Skeletal muscle tissue (tissue), 4 donors: ENCODE measurements around the gene PTPN2. TPM values are rescaled to one million over a fixed set of nuclear protein-coding genes. Genes with fewer than 3 reads are reported as not detected.
A peak's percentile ranks its signal among the peaks of the same experiment; 100 is the strongest.

Experiments used
- H3K27ac ChIP-seq: one replicate; pipeline ENCODE4 v1.7.0; 2013; ENCODE audit warnings: mild to moderate bottlenecking, low read depth, low read length, inconsistent platforms
- H3K27me3 ChIP-seq, 3 donors: one replicate each; pipeline ENCODE4 v1.7.0; 2013; ENCODE audit warnings: low read length in 3 of 3; ENCODE audit not compliant: control insufficient read depth in 3 of 3, insufficient read depth in 3 of 3
- H3K36me3 ChIP-seq, 3 donors: one replicate each; pipeline ENCODE4 v1.7.0; 2013; ENCODE audit warnings: low read length in 3 of 3; ENCODE audit not compliant: control insufficient read depth in 3 of 3, insufficient read depth in 3 of 3
- H3K4me1 ChIP-seq, 3 donors: one replicate each; pipeline ENCODE4 v1.7.0; 2013; ENCODE audit warnings: low read length in 3 of 3, mild to moderate bottlenecking in 3 of 3; ENCODE audit not compliant: control insufficient read depth in 3 of 3, insufficient read depth in 3 of 3
- H3K4me3 ChIP-seq, 3 donors: one replicate each; pipeline ENCODE4 v1.7.0; 2013; ENCODE audit warnings: low read length in 3 of 3
- H3K9ac ChIP-seq, 3 donors: one replicate each; pipeline ENCODE4 v1.7.0; 2013; ENCODE audit warnings: low read length in 3 of 3, mild to moderate bottlenecking in 3 of 3, moderate library complexity in 2 of 3, low read depth in 1 of 3
- H3K9me3 ChIP-seq, 3 donors: one replicate each; pipeline ENCODE4 v1.7.0; 2013; ENCODE audit warnings: low read length in 3 of 3; ENCODE audit not compliant: control insufficient read depth in 3 of 3
- total RNA-seq: library from RNA; depleted of rRNA; stranded (reverse); fragments of >200 nt; gene quantifications from one replicate; pipeline ENCODE4 v1.2.3, GENCODE V29; 2014
- donor health status: Osteomylitis.

PTPN2 gene
- total RNA-seq = 17.2 TPM

- peak within 1 kb of the TSS; percentile 94 to 97 (median 96) for H3K9ac ChIP-seq
- no peaks in the 10 kb centered on the region for H3K36me3 ChIP-seq
- peak within 1 kb of the TSS; percentile 79 to 93 (median 89) for H3K4me3 ChIP-seq
- H3K4me1 ChIP-seq = peaks cover 18 to 31% (median 22%) of the 10 kb centered on the region in 3 donors
- H3K9me3 ChIP-seq = no peaks in the 10 kb centered on the region
- no peaks in the 10 kb centered on the region for H3K27me3 ChIP-seq
- H3K27ac ChIP-seq = peak within 1 kb of the TSS; percentile 97
Observed at GRCh38 chr18:12883684-12884405, at the start of gene PTPN2. PTPN2 (minus strand) TSS chr18:12884237; CDS start chr18:12884141, 96 bp downstream.

GRCh38 chr18:12933327-12933726, 49.3 kb upstream of the PTPN2 start:
- Histone ChIP-seq H3K4me1 (peaks cover 0 to 3% (median 0%) of the 10 kb centered on the region in 3 donors), H3K4me3 (no peak overlapping the region), H3K27ac (no peak overlapping the region), H3K9me3 (no peaks in the 10 kb centered on the region), H3K36me3 (no peaks in the 10 kb centered on the region), H3K9ac (no peak overlapping the region), H3K27me3 (no peaks in the 10 kb centered on the region)

GRCh38 chr18:12930908-12931307, 46.9 kb upstream of the PTPN2 start:
- Histone ChIP-seq H3K36me3 (no peaks in the 10 kb centered on the region), H3K4me1 (peaks cover 0 to 3% (median 0%) of the 10 kb centered on the region in 3 donors)

GRCh38 chr18:12930376-12930775, 46.3 kb upstream of the PTPN2 start:
- no peaks in the 10 kb centered on the region for H3K9me3 ChIP-seq
- H3K9ac ChIP-seq = no peak overlapping the region
- H3K36me3 ChIP-seq = no peaks in the 10 kb centered on the region
- H3K27me3 ChIP-seq = no peaks in the 10 kb centered on the region
- peaks cover 0 to 3% (median 0%) of the 10 kb centered on the region in 3 donors for H3K4me1 ChIP-seq
- H3K4me3 ChIP-seq = no peak overlapping the region
- H3K27ac ChIP-seq = no peak overlapping the region

More at GRCh38 chr18:12930908-12931307, 46.9 kb upstream of the PTPN2 start:
- Histone ChIP-seq H3K4me3 (no peak overlapping the region), H3K27ac (no peak overlapping the region), H3K9me3 (no peaks in the 10 kb centered on the region), H3K9ac (no peak overlapping the region), H3K27me3 (no peaks in the 10 kb centered on the region)

- Histone ChIP-seq H3K9me3 (no peaks in the 10 kb centered on the region), H3K4me1 (peaks cover 0 to 2% (median 0%) of the 10 kb centered on the region in 3 donors), H3K27ac (no peak overlapping the region), H3K4me3 (no peak overlapping the region), H3K36me3 (no peaks in the 10 kb centered on the region), H3K9ac (no peak overlapping the region), H3K27me3 (no peaks in the 10 kb centered on the region)
Observed at GRCh38 chr18:12929477-12930083, 45.5 kb upstream of the PTPN2 start.

GRCh38 chr18:12928641-12929040, 44.6 kb upstream of the PTPN2 start:
- Histone ChIP-seq H3K4me3 (no peak overlapping the region), H3K36me3 (no peaks in the 10 kb centered on the region), H3K4me1 (no peaks in the 10 kb centered on the region), H3K9me3 (no peaks in the 10 kb centered on the region), H3K9ac (no peak overlapping the region), H3K27me3 (no peaks in the 10 kb centered on the region), H3K27ac (no peak overlapping the region)

GRCh38 chr18:12928206-12928605, 44.2 kb upstream of the PTPN2 start:
- Histone ChIP-seq H3K4me1 (no peaks in the 10 kb centered on the region), H3K9ac (no peak overlapping the region), H3K27ac (no peak overlapping the region), H3K9me3 (no peaks in the 10 kb centered on the region), H3K27me3 (no peaks in the 10 kb centered on the region), H3K4me3 (no peak overlapping the region), H3K36me3 (no peaks in the 10 kb centered on the region)

GRCh38 chr18:12924616-12925015, 40.6 kb upstream of the PTPN2 start:
- no peaks in the 10 kb centered on the region for H3K9me3 ChIP-seq
- no peak overlapping the region for H3K27ac ChIP-seq

GRCh38 chr18:12922266-12922665, 38.2 kb upstream of the PTPN2 start:
- no peak overlapping the region for H3K9ac ChIP-seq
- H3K9me3 ChIP-seq = no peaks in the 10 kb centered on the region
- H3K4me3 ChIP-seq = no peak overlapping the region
- no peaks in the 10 kb centered on the region for H3K27me3 ChIP-seq
- H3K4me1 ChIP-seq = no peaks in the 10 kb centered on the region
- no peak overlapping the region for H3K27ac ChIP-seq
- no peaks in the 10 kb centered on the region for H3K36me3 ChIP-seq

More at GRCh38 chr18:12924616-12925015, 40.6 kb upstream of the PTPN2 start:
- Histone ChIP-seq H3K27me3 (no peaks in the 10 kb centered on the region), H3K4me1 (no peaks in the 10 kb centered on the region), H3K4me3 (no peak overlapping the region), H3K9ac (no peak overlapping the region), H3K36me3 (no peaks in the 10 kb centered on the region)

GRCh38 chr18:12921178-12921577, 37.1 kb upstream of the PTPN2 start:
- Histone ChIP-seq H3K9ac (no peak overlapping the region), H3K27me3 (no peaks in the 10 kb centered on the region), H3K4me3 (no peak overlapping the region), H3K4me1 (no peaks in the 10 kb centered on the region), H3K27ac (no peak overlapping the region), H3K36me3 (no peaks in the 10 kb centered on the region), H3K9me3 (no peaks in the 10 kb centered on the region)
